Bronchial smooth muscle cell (primary cell): ENCODE data around the gene MEP1B. TPM values are rescaled to one million over a fixed set of nuclear protein-coding genes. Genes with fewer than 3 reads are reported as not detected.

Experiments
- total RNA-seq: library from RNA; depleted of rRNA; stranded (reverse); fragments of >200 nt; gene quantifications from 2 replicates; pipeline ENCODE4 v1.2.1, GENCODE V29; 2014

The MEP1B gene
- not detected in 2 replicates for total RNA-seq

GRCh38 chr18:32189790-32190189 is at the start of gene MEP1B:
Gene MEP1B, plus strand, starts transcription at chr18:32190039. Its CDS starts 32 bp downstream, at chr18:32190071.

Other genes starting within 250 kb of the MEP1B start
- 33.7 and 38.8 TPM in 2 replicates for gene TRAPPC8, start 246.9 kb upstream of the MEP1B start, total RNA-seq
- 1.0 and 2.5 TPM in 2 replicates for gene RNF125, start 171.2 kb upstream of the MEP1B start, total RNA-seq
- gene RNF138, start 98.2 kb upstream of the MEP1B start, total RNA-seq, result 14.5 and 30.2 TPM in 2 replicates